ENCODE data around the gene ZNFX1.
"Not testable (repeated sequence)": the region's sequence is repeated elsewhere in the genome, so short reads cannot be mapped to it uniquely, and the experiment has no call there.

ZNFX1 gene

DNA sequence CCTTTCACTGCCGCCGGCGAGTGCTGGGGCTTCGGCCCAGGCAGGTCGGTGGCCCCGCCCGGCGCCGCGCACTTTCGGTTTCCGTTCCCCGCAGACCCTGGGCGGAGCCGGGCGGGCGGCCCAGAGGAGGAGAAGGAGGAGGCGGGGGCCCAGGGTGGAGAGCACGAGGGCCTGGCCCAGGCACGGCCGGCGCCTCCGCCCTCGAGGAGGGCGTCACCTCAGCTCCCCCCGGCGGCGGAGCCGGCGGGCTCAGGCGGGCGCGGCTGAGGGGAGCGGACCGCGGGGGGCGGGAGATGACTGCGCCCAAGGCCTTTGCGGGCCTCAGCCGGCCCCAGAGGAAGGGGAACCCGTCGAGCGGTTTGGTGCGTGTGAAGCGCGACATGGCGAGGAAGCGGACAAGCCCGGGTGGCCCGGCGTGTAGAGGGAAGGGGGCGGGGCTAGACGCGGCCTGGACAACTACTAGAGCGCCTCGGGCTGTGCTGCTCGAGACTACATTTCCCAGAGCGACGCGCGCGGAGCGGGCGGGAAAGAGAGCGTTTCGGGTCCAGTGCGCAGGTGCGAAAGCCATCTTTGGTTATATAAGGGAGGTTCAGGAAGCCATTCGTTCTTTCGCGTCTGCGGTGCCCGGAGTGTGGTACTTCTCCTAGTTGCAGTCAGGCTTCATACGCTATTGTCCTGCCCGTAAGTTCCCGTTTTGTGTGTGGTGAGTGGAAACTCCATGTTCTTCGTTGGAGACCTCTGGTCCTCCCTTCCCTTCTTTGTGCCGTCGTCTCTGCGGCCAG is at the start of gene ZNFX1:
Gene ZNFX1, minus strand, starts transcription at position 22 of the 782 bp plus-strand sequence. CDS start 2,218 bp downstream, outside the sequence.
- DNase-seq (ENCODE audit: low read depth in 2 of 2, low spot score in 1 of 2) = peak; percentile 95 to 97

DNA sequence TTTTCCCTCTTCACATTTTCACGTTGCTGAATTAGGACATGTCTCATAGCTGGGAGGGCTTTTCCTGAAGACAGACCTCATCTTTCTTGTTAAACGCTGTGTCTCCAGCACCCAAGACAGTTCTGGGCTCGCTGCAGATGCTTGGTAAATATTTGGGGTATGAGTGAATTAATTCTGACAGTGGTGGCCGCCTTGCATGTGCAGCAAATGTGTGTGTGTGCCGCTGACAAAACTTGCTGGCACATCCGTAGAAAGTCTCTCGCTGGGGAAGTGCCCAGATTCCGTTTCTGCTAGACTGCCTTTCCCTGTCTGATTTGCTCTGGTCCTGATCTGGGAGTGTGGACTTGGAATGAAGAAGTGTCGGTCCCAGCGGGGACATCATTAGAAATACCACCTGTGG is 48.2 kb upstream of the ZNFX1 start:
- no peak for DNase-seq (ENCODE audit: low read depth in 2 of 2, low spot score in 1 of 2)

DNA sequence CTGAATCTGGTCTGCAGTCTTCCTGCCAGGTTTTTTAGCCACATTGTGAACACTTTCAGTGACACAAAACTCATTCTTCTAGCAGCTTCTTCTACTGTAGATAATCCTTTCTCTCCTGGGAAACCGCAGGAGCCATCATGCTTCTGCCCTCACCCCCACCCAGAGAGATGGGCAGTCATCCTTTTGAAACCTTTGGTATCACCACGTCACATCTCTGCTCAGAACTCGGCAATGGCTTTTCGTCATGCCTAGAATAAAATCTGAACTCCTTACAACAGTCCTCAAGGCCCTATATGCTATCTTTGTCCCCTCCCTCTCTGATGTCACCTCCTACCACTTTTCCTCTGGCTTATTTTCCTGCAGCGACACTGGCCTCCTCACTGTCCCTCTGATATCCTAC is 46.4 kb upstream of the ZNFX1 start:
- no peak for DNase-seq (ENCODE audit: low read depth in 2 of 2, low spot score in 1 of 2)

DNA sequence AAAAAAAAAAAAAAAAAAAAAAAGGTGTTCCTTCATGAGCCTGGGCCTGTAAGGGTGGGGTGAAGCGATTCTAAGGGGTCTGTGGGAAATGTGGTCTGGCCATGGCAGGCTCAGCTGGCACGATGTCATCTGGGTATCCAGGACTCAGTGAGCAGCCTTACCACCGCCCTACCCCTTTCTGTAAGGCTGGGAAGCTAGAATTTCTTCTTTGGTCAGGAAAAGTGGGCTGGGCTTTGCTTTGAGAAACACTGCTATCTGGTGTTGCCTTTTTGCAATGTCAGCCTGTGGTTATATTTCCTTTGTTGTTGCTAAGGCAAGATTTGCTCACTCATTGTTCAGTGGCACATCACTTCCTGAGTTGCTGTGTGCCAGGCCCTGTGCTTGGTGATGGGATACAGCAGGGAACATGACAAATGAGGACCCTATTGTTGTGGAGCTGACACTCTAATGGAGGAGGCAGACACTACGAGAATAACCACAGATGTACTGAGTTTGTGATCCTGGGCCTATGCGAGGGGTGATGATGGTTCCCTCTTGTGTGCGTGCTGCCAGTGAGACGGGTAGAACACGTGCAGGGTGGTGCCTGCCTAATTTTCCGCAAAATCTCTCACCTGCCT is 45.9 kb upstream of the ZNFX1 start:
- no peak for DNase-seq (ENCODE audit: low read depth in 2 of 2, low spot score in 1 of 2)

DNA sequence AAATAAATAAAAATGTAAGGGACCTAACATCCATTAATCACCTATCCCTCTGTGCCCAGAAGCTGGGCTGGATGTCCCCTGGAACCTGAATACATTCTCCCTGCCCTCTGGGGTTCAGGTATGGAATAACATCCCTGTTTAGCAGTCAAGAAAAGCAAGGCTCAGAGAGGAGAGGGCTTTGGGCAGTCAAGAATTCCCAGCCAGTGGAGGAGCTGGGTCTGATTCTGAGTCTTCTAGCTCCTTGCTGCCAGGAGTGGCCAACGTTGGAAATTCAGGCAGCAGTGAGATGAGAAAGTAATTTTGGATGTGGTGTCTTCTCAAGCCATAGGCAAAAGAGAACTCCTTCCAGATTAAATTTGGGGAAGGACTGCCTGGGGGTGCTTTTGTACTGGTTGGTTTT is 42.6 kb upstream of the ZNFX1 start:
- no peak for DNase-seq (ENCODE audit: low read depth in 2 of 2, low spot score in 1 of 2)

DNA sequence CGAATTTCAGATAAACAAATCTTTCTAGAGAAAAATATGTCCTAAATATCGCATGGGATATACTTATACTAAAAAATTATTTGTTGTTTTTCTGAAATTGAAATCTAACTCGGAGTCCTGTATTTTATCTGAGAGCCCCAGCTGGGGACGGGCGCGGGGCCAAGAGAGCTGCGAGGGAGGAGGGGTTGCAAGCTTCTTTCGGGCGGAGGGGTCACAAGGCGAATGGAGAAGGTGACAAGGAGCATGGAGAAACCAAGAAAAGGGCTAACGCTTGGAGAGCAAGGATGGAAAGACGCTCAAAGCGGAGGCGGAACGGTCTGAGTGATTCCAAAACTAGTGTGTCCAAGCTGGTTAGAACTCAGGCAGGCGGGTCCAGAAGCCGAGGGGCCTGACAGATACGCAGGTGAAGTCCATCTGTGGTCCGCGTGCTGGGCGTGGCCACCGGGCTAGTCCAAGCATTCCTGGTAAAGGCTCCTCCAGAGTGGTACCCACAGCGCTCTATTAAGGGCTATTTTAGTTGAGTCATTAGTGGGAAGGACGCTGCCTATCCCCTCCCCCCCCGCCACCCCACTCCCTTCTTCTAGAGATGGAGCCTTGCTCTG is 41.5 kb upstream of the ZNFX1 start:
- DNase-seq (ENCODE audit: low read depth in 2 of 2, low spot score in 1 of 2) = no peak

DNA sequence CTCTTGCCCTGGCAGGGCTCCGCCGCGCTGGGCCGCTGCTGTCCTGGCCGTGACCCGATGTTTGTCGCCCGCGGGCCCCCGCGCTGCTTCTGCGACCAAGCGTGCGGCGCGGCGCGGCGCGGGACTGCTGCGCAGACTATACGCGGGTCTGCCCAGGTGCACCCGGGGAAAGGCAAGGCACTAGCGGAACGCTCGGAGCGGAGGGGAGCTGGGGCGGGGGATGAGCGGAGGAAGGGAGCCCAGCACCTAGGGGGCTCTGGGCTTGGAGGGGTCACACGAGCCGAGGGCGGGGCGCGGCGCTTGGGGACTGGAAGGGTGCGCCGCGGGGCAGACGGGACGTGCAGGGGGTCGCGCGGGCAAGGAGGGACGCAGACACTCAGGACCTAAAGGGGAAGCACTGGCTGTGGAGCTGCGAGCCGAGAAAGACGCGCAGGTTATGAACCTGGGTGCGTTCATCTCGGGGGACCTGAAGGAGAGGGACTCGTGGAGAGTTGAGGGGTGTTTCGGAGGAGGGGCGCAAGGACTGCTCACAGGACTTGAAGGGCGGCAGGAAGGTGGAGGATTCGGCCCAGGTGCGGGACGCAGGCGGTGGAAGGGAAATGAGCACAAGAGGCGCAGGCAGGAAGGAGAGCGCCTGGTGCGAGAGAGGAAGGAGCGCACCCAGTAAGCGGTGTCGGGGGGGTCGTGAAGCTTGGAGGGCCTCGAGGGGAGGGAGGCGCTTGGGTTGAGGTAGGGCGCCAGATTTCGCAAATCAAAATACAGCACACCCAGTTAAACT is 40.8 kb upstream of the ZNFX1 start:
- no peak for DNase-seq (ENCODE audit: low read depth in 2 of 2, low spot score in 1 of 2)

DNA sequence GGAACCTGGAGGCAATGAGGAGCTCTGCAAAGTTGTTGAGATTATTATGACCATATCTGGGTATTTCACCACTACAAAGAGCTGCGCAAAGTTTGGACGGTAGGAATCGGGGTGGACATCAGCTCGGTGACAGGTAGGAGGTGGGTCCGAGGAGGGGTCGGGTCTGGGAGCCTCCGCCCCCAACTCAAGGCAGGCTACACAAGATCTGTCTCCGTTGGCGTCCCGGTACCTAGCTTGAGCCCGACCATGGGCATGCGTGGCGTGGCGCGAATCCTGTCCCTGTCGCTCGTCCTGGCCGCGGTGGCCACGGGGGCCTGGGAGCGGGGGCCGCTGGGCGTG is 40.2 kb upstream of the ZNFX1 start:
- no peak for DNase-seq (ENCODE audit: low read depth in 2 of 2, low spot score in 1 of 2)

DNA sequence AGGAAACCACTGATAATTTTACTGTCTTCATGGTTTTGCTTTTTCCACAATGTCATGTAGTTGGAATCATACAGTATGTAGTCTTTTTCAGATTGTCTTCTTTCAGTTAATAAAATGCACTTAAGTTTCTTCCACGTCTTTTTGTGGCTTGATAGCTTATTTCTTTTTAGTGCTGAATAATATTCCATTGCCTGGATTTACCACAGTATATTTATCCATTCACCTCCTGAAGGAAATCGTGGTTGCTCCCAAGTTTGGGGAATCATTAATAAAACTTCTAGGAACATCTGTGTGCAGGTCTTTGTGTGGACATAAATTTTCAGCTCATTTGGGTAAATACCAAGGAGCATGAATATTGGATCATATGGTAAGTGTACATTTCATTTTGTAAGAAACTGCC is 38.8 kb upstream of the ZNFX1 start:
- DNase-seq (ENCODE audit: low read depth in 2 of 2, low spot score in 1 of 2) = no peak

DNA sequence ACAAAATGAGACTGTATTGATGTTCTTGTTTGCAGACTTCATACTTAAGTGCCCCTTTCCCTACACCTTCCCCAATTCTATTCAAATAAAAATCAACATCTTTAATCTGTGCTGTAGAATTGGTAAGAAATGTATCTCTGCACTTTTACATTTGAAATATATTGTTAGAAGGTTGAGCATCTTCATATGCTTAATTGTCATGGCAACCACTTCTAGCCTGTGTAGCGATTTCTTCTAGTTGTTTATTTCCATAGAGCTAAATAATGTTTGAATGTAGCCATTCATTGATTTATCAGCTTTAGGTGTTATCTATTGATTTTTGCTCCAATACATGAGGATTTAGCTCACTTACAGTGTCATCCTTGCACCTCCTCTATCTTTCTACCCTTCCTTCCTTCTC is 37.7 kb upstream of the ZNFX1 start:
- DNase-seq (ENCODE audit: low read depth in 2 of 2, low spot score in 1 of 2) = no peak

DNA sequence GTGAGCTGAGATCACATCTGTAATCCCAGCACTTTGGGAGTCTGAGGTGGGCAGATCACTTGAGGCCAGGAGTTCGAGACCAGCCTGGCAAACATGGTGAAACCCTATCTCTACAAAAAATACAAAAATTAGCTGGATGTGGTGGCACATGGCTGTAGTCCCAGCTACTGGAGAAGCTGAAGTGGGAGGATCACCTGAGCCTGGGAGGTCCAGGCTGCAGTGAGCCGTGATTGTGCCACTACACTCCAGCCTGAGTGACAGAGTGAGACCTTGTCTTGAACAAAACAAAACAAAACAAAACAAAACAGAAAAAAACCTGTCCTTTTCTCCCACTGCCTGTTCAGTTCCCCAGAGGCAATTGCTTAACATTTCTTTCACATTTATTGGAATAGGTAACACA is 36.2 kb upstream of the ZNFX1 start:
- DNase-seq (ENCODE audit: low read depth in 2 of 2, low spot score in 1 of 2) = not testable (repeated sequence)

DNA sequence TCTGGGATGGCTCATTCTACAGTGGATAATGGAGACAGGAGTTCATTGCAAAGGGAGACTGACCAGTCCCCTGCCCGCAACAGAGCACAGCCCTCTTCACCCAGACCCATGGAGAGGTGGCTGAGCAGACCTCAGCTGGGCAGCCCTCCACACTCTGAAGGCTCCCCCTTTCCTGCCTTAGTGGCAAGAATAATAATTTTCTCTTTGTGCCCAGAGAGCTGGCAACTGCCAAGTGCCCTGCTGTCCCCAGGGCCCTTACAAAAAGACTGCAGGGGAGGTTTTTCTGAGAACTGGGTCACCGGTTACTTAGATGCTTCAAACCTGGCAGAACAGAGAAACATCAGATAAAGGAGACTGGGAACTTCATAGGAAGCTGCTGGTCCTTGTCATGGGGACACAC is 35.4 kb upstream of the ZNFX1 start:
- no peak for DNase-seq (ENCODE audit: low read depth in 2 of 2, low spot score in 1 of 2)

DNA sequence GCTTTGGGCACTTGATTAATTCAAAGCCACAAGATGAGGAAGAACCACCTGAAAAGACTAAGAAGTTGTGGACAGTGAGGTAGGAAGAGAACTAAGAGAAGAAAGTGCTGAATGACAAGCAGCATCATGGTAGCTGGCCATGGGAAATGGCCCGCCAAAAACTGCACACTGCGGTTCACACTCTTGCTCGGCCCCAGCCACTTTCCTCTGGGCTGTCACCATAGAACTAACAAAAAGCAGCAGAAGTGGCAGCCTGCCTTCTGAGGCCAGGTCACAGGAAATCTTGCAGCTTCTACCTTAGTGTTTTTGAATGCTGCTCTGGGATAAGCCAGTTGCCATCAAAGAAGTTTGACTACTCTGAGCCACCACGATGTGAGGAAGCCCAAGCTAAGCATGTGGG is 34.8 kb upstream of the ZNFX1 start:
- DNase-seq (ENCODE audit: low read depth in 2 of 2, low spot score in 1 of 2) = no peak

DNA sequence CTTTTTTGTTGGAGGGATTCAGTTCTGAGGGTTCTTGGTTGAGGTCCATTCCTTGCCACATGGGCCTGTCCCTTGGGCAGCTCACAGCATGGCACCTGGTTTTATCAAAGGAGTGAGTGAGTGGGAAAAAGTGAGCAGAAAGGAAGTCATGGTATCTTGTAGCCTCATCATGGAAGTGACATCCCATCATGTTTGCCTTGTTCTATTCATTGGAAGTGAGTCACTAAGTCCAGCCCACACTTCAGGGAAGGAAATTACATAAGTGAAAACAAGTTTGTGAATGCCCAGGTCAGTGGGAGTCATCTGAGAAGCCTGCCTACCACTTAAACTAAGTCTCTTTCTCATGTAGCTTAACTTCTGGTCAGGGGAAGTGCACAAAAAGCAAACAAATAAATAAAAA is 32.8 kb upstream of the ZNFX1 start:
- no peak for DNase-seq (ENCODE audit: low read depth in 2 of 2, low spot score in 1 of 2)

DNA sequence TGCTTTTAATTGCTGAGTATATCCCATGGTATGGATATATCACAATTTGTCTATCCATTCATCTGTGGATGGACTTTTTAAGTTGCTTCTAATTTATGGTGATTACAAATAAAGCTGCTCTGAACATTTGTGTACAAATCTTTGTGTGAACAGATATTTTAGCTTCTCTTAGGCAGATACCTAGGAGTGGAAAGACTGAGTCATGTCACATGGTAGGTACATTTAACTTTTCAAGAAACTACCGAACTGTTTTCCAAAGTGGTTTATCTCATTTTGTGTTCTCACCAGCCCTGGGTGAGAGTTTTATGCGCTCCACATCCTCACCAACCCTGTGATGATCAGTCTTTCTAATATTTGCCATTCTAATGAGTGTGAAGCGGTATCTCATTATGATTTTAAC is 31.0 kb upstream of the ZNFX1 start:
- no peak for DNase-seq (ENCODE audit: low read depth in 2 of 2, low spot score in 1 of 2)

DNA sequence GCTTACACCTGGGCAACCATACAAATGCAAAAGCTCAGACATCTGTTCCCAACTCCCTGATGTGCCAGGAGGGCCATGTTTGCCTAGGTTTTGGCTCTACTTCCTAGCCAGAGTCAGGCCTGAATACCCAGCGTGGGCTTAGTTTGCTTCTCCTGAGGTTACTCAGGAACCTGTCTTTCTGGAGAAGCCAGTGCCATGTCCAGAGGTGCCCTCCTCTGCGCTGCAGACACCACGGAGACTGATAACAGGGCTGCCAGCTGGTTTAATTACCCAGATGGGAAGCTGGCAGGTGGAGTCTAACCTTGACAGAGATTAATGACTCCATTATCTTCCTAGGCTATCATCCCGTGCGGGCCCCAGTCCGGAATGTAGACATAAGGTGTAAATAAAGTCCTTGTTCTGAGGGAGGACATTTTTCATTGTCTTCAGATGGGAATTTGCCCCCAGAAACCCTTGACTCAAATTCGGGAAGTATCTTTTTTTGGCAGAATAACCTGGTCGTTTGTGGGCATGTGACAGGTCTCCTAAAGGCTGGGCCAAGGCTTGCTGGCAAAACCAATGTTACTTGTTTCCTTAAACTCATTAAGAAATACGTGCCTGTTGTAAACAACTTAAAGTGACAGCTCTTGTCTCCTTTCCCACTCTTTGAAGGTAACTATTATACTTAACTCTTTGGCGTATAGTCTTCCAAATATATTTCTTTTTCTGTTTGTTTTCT is 29.2 kb upstream of the ZNFX1 start:
- DNase-seq (ENCODE audit: low read depth in 2 of 2, low spot score in 1 of 2) = no peak

DNA sequence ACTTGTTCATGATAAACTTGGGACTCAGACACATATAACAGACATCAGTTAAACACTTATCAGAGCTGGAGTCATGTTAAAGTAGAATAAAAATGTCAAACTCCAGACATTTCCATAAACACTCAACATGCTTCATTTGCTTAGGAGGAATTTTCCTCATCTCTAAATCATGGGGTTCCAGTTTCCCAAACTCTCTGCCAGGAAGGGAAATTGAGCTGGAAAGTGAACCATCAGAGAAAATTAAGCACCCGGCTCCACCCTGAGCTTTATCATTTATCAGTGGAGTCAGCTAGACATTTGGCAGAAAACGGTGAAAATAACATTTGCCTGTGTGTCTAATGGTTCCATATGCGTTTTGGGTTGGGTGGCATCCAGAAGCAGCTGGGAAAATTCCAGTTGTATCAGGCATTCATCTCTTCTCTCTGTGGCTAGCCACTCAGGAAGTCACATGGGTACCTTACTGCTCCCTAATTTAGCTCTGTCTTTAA is 25.3 kb upstream of the ZNFX1 start:
- DNase-seq (ENCODE audit: low read depth in 2 of 2, low spot score in 1 of 2) = no peak

DNA sequence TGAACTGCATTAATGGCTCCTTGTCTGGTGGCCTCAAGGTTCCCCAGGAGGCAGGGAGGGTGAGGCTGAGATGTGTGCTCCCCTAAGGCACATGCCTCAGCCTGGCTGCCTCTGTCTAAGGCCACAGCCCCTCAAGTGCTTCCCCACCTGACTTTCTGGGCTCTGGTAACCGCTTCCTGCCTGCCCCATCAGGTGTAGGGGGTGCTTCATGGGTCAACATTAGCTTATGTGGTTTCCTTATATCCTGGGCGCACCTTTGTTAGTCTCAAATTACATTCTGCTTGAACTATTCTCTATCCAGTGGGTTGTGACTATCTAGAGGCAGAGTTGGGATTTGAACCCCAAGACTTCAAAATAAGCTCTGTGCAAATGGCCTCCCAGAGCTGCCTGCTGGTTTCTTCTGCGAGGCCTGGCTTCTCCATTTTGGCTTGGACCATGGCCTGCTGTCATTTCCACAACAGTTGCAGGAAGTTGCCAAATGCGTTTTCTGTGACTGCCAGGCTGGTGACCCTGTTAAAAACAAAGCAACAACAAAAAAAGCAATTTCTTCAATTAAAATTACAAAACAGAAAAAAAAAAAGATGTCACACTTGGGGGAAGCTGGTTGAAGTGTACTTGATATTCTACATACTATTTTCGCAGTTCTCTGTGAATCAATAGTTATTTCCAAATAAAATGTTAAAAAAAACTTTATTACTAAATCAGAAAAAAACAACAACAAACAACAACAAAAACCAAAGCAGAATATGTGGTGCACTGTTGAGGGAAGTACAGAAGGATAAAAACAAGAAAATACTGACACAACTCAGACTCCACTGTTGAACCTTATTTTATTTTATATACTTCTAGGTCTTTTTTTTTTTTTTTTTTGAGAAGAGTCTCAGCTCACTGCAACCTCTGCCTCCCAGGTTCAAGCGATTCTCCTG is 20.0 kb upstream of the ZNFX1 start:
- no peak for DNase-seq (ENCODE audit: low read depth in 2 of 2, low spot score in 1 of 2)

DNA sequence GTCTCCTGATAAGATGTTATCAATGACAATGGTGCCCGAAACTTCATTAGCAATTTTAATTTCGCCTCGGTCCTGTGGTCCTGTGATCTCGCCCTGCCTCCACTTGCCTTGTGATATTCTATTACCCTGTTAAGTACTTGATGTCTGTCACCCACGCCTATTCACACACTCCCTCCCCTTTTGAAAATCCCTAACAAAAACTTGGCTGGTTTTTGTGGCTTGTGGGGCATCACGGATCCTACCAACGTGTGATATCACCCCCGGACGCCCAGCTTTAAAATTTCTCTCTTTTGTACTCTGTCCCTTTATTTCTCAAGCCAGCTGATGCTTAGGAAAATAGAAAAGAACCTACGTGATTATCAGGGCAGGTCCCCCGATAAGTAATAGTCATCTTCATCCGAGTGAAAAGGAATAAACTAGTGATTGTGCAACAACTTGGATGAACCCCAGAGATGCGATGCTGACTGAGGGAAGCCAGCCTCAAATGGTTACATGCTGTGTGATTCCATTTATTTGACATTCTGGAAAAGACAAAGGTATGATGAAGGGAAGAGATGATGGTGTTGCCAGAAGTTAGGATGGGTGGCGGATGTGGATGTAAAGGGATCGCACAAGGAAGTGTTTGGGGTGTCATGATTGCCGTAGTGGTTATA is 16.3 kb upstream of the ZNFX1 start:
- DNase-seq (ENCODE audit: low read depth in 2 of 2, low spot score in 1 of 2) = not testable (repeated sequence)

DNA sequence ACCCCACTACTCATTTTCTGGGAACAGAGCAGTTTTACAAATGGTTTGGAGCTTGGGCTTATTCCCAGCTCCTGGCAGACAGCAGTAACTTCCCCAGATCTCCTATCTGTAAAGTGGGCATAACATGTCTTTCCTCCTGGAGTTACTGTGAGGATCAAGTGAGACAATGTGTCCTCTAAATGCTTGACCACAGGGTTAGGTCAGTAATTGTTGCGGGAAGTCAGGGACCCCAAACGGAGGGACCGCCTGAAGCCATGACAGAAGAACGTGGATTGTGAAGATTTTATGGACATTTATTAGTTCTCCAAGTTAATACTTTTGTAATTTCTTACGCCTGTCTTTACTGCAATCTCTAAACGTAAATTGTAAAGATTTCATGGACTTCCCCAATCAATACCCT is 15.3 kb upstream of the ZNFX1 start:
- no peak for DNase-seq (ENCODE audit: low read depth in 2 of 2, low spot score in 1 of 2)
